HG02763 (cell line): Measurements from ENCODE around the gene CES5A.
"Not testable (repeated sequence)": the region's sequence is repeated elsewhere in the genome, so short reads cannot be mapped to it uniquely, and the experiment has no call there.

ENCODE experiments used
- ATAC-seq: cut with Tn5 transposase; IDR thresholded peaks from one replicate; pipeline ENCODE4 v1.9.1; 2021; ENCODE audit warnings: mild to moderate bottlenecking, moderate library complexity; ENCODE audit not compliant: unreplicated experiment

Gene CES5A

DNA sequence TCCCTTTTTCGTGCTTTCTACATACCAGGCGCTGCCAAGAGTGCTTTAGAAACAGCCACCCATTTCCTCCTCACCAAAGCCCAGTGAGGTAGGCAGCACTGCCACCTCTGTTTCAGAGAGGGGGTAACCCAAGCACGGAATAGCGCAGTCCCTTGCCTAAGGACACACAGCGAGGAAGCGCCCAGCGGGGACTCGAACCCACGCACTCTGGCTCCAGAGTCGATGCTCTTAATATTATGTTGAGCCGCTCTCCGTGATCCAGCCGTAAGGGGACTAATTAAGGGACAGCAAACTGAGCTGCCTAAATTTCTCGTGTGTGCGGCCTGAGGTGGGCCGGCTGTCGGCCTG lies 42.8 kb downstream of the CES5A start:
- ATAC-seq = no peak

DNA sequence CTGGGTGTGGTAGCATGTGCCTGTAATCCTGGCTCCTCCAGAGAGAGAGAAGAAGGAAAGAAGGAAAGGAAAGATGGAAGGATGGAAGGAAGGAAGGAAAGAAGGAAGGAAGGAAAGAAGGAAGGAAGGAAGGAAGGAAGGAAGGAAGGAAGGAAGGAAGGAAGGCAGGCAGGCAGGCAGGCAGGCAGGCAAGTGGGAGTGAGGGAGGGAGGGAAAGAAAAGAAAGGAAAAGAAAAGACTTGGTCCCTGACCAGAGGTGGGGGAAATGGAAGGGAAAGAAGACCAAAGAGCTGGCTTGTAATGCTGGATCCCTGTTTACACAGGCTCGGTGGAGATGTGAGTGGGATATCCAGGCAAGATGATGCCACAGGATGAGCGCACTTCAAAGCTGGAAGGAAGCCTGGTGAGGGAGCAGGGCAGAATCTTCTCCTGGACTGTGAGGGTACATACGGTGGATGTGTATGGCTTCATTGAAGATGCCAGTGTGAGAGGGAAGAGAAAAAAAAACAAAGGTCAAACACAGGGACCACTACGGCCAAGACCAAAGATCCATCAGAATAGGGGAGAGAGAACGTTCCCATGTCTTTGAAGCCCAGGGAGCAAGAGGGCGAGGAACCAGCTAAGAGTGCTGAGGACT lies 44.4 kb downstream of the CES5A start:
- no peak for ATAC-seq

DNA sequence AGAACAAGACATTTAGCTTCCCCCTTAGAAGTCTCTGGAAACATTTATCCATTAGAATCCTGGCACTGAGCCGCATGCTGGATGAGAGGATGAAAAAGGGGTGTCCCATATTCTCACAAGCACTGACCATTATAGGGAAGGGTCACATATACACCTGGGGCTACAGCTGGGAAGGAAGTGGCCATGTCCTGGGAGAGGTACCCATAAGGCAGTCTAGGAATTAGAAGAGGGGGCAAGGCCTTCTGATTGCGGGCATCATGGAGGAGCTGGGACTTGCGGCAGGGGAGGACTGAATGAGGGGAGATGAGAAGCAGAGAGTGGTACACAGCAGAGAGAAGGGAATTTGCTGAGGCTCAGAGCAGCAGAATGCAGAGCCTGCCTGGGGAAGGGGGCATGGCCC lies 45.9 kb downstream of the CES5A start:
- ATAC-seq = not testable (repeated sequence)

DNA sequence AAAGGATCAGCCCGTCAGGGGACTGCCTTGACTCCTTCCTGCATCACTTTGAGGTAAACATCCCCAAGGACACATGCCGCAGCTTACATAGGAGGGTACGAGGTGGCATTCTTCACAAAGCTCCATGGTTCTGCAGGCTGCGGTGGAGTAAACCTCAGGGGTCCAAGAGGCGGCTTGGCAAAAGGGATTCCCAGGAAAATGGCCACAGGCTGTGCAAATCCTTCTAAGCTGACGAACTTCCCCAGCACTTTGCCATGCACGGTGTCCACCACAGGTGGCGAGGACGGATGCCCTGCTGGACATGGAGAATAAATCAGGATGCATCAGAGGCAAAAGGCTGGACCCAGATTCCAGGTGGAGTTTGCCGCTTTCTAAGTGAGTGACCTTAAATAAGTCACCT lies 46.5 kb downstream of the CES5A start:
- ATAC-seq = no peak

DNA sequence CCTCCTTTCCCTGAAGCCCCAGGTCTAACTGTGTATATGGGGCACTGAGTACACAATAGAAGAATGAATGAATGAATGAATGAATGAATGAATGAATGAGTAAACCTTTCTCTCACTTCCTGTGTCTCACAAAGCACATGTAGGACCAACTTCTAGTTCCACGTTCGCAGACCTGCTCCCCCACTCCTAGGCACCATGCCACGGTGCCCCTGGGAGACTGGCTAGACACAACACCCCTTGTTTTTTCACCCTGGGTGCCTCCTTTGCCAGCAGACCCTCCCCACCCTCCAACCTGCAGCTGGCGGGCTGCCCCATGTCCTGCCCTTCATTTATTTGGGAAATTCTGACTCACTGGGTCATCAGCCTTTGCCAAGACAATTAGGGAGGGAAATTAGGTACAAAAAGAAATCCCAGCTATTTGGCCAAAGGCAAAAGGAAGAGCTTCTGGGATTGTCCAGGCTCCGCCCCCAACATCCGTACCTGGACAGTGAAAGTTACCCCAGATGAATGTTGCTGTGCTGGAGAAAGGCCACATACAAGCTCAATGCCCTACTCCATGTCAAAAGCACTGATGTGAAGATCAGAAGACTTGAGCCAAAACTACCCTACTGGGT lies 50.0 kb downstream of the CES5A start:
- no peak for ATAC-seq

DNA sequence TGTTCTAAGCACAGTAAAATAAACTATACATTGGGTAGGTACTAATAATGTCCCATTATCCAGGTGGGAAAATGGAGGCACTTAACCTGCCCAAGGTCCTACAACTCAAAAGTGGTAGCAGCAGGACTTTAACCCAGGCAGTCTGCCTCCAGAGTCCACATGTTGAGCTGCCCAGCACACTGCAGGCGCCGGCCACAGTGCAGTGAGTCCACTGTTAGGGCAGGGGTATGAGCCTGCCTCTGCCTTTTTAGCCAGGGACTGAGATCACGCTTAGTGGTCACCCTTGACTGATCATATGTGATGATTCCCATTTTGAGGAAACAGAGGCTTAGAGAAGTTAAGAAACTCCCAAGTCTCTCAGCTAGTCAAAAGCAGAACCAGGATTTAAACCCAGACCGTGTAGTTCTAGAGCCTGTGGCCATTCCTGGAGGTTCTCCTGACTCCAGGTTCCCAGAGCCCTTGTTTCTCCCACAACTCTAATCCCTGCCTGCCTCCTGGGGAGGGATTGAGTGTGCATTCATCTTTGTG lies 50.6 kb downstream of the CES5A start:
- no peak for ATAC-seq

DNA sequence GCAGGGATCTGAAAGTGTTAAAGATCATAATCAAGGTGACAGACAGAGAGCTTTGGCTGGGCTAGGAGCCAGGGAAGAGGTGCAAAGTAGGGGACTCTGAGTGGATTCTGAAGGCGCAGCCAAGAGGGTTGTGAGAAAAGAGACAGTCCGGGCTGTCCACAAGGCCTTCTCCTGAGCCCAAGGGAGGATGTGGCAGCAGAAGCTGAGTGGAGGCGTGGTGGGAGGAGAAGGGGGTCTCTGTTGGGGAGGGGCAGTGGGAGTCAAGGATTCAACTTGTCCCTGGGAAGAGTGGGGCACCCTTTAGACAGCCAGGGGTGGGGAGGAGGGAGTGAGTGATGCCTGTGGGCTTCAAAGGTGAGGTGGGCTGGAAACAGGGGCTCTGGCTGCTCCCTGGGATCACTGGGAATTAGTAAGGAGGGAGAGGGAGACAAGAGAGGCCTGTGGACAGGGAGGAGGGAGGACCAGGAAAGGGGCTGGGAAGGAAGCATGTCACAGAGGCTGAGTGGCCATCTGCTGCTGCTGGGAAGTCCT lies 52.8 kb downstream of the CES5A start:
- no peak for ATAC-seq

DNA sequence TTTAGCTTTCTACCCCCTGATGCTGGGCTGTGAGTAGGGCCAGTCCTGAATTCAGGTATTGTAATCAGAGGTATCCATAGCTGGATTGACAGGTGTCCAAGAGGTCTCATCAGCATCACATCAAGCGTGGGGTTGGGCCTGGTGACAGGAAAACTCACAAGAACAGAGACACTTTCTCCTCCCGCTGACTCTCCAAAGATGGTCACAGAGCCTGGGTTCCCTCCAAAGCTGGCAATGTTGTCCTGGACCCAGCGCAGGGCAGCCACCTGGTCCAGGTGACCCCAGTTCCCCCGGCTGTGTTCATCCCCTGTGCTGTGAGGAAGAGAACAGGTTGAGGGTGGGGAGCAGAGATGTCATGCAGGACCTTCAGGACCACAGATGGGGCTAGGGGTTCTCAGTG lies 54.0 kb downstream of the CES5A start:
- no peak for ATAC-seq

DNA sequence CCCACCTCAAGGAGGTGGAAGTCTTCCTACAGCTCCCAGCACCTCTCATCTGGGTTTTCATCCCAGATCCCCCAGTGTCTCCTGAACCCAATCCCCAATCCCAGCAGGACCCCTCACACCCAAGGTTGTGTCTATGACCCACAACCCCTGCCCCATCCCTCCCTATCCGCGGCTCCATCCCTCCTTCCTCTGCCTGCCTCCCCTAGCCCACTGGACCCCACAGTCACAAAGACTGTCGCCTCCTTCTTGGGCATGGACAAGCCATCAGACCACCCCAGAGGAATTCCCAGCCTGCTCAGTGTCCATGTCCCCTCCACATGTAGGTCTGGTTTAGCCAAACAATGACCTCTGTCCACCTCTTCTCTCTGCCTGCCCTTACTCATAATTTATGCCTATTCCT lies 54.6 kb downstream of the CES5A start:
- no peak for ATAC-seq

DNA sequence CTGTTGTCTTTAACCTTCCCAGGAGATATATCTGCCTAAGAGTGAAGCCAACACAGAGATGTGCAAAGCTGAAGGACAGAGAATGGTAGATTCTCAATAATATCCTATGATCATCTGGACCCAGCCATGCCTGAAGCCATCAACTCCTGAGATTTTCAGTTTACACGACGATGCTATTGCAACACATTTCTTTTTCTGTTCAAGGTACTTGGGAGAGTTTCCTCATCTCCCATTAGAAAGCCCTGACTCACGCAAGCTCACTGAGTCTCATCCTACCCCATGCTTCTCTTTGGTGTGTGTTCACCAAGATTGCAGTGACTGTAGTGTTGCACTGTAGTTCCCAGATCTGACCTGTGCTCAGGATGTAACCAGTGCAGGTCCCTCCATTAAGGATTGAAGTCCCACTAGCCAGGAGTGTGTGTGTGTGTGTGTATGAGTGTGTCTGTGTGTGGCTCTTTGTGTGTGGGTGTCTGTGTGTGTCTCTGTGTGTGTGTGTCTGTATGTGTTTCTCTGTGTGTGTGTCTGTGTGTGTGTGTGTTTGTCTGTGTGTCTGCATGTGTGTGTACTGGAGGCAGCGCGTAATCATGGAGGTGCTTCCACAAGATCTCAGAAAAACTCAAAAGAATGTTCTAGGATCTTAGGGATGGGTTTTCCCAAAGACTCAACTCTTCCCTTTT lies 57.8 kb downstream of the CES5A start:
- ATAC-seq = no peak

DNA sequence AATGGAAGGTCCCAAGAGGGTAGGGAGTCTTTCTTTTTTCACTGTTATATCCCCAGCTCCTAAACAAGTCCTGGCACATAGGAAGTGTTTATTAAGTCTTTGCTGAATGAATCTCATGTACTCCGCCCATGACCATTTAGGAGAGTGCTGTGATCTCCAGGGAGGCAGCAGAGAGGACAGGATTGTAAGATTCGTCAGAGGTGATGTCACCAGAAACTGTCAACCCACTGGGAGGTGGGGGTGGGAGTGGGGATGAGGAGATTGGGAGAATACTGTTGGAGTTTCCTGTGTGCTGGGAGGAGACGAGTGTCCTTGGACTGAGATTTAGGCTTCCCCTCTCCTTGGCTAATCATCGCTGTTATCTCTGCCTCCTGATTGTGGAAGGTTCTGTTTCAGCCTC lies 59.0 kb downstream of the CES5A start:
- not testable (repeated sequence) for ATAC-seq

DNA sequence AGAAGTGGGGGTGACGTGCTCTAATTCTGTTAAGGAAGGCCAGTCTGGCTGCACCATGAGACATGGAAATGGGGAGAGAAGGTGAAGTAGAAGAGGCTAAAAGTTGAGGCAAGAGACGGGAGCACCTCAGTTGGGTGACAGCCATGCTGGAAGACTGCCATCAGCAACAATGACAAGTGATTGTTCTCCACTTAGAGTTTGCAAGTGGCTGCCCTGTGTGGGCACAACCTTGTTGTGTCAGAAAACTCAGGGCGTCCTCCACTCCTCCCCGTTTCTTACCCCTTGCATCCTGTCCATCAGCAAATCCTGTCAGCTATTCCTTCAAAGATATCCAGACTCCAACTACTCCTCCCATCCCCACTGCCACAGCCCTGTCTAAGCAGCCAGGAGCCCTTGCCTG lies 59.9 kb downstream of the CES5A start:
- no peak for ATAC-seq

DNA sequence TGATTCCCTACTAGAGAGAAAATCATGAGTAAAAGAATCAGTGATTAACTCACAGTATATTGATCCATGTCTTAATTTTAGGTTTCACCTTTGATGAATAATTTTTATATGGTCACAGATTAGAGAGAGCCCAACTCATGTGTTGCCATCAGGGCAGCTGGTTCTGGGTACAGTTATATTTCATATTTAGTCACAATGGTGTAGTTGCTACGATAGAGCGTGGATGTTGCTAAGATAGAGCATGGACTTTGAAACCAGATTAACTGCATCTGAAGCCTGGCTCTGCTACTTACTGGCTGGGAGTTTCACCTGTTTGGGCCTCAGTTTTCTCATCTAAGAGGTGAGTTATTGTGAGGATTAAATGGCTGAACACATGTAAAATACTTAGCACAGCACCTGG lies 61.0 kb downstream of the CES5A start:
- not testable (repeated sequence) for ATAC-seq

DNA sequence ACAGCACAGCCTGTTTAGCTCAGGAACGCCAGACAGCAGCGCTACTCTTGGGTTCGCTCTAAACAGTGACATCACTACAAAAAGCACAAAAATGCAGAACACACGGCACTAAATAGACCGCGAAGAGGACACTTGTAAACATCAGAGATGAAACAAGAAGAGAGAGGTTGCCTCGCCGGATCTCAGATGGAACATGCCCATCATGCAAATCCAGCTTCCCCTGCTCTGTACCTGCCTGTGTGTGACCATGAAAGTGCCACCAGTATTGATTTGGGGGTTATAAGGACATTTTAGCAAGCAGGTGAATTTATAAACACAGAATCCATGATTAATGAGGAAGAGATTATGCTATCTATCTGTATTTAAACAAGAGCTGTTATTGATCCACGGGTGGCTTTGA lies 61.4 kb downstream of the CES5A start:
- not testable (repeated sequence) for ATAC-seq

DNA sequence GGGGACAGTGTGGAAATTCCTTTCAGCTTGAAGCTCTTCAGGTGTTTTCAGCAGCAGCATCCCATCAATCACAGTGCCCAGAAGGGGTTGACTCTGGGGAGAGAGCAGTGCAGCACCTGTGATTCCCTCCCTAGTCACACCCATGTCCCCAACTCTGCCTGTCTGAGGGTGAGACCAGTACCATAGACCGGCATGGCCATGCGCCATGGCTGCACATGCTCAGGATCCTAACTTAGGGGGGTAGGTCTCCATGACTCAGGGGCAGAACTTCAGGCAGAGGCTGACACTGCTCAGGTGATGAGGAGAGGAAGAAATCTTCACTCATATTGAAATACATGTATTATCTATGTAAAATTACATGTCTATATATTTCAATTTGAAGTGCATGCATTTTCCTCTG lies 62.2 kb downstream of the CES5A start:
- no peak for ATAC-seq

DNA sequence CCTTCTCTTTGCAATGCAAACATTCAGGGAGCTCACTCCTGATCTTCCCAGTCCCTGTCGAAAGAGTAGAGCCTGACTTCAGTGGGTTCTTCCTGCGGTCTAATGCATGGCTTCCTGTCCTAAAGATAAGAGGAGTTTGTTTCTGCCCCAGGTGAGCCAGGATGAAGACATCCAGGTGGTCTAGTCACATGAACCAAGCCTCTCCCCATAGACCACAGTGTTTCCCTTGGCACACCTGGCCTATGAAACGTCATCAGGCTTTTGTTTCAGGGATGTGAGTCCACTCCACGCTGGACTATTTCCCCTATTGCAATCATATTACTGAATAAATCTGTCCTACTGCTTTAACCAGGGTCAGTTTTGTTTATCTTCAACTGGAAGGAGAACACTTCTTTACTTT lies 63.4 kb downstream of the CES5A start:
- no peak for ATAC-seq

DNA sequence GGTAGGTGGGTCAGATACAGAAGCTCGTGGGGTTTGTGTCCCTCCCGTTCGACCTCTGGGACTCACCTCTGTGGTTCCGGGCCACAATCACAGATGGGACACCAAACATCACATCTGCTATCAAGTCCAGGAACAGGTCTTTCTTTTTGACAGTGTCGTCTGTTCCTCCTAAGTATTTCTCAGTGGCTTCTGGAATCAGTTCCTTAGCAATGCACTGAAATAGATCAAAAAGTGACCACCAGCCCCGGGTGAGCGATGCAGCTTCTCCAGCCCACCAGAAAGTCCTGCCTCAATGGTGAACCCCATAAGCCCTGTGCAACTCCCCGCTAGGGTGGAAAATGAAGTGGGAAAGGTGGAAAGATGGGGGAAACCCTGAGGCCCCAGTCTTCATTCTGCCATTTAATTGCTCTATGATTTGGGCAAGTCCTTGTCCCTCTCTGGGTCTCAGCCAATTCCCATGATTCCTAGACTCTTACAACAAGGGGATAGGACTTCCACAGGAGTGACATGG lies 64.7 kb downstream of the CES5A start:
- no peak for ATAC-seq

DNA sequence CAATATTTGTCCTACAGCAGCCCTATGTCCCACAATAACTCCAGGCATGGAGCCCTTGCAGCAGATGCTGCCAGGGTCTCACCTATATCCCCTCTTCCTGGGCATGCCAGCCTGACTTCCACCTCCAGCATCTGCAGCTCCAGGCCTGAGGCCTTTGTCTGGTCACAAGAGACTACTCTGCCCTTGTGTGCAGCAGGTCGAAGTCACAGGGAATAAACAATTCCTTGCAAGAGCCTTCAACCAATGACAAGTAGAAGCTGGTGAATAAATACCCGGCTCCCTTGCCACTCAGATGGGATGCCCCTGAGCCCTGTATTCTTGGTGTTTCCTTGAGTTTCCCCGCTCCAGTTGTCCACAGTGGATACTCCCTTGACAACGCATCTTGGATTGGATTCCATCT lies 65.3 kb downstream of the CES5A start:
- no peak for ATAC-seq

DNA sequence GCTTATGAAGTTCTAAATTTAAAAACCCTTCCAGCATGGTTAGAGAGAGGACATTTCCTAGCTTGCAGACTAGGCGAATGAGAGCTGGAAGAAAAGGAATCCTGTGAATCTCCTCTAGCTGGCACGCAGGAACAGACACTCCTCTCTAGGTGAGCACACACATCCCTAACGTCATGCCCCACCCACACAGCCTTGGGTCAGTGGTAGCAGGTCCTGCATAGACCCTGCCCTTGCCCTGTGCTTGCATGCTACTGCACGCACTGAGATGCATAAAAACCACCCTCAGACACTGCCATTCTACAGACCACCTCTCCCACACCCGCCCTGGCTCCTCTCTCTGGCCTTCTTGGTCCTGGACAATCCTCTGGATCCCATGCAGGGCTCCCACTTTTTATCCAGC lies 65.8 kb downstream of the CES5A start:
- ATAC-seq = no peak

DNA sequence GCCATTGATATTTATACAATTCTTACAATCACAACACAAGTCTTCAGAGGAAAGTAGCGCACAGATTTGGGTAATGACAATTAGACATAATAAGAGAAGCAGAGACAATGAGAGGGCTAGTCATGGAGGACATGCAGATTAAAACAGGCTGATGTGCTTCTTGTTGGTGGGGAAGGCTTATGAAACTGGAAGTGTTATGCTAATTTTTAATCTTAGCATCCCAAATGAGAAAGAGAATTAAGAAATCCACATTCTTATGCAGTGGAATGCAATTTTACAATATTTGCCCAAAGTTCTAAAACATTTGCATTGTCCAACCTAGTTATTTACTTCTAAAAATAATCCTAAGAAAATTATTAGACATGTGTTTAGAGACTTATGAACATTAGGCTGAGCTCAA lies 66.9 kb downstream of the CES5A start:
- not testable (repeated sequence) for ATAC-seq

DNA sequence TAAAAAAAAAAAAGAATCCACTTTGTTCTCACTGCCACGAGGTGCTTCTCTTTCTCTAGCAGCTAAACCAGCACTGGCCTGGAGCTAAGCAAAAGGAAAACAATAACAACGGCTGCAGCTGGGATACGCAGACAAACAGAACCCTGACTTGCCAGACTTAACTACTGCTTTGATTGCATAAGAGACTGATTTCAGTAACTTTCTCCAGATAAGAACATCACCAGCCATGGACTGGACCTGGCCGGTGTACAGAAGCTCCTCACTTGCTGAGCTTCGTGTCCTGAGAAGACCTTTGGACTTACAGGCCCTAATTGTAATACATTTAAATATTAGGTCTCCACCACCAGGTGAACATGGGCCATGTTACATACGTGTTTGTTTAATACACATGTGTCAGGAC lies 70.1 kb downstream of the CES5A start:
- not testable (repeated sequence) for ATAC-seq

DNA sequence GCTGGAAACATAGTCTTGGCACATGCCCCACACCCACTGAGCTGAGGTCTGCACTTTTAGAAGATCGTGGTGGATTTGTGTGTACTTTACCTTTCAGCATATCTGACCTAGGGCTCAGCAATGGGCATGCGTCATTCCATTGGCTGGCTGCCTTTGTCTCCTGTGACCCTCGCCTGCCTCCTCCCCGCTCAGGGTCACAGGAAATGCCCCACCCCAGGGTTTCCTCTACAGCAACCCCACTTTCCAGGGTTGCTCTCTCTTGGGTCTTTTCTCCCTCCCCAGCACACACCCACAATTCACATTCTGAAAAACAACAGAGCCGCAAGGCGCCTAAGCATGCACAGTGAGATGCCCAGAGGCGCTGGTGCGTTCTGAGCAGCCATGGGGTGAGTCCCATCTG lies 71.5 kb downstream of the CES5A start:
- ATAC-seq = not testable (repeated sequence)
